Peyer's patch (tissue), 4 donors: Measurements from ENCODE around the gene CACNB1.

Experiments
- CTCF ChIP-seq, 6 experiments: fragments of 450-650 bp in 4 of 6; fragments of 200-600 bp in 2 of 6; sonication (generic) in 1 of 6; IDR thresholded peaks; one replicate each; pipeline ENCODE4 v1.5.1; 2017 to 2019; ENCODE audit warnings: antibody characterized with exemption in 6 of 6, mild to moderate bottlenecking in 3 of 6, moderate library complexity in 1 of 6
- POLR2A ChIP-seq, 2 donors: fragments of 450-650 bp; IDR thresholded peaks; one replicate each; pipeline ENCODE4 v1.5.1; 2017; ENCODE audit warnings: antibody characterized with exemption in 2 of 2, mild to moderate bottlenecking in 2 of 2, moderate library complexity in 2 of 2

GRCh38 chr17:39151943-39152818, 45.3 kb downstream of the CACNB1 start:
- TF ChIP-seq CTCF (IDR thresholded peaks at IDR 0.05): no peak
- TF ChIP-seq POLR2A (IDR thresholded peaks at IDR 0.05): no peak
